BE2C (cell line): ENCODE measurements around the gene CDHR5.

Experiments
- DNase-seq: peaks from one replicate; pipeline ENCODE4 v3.0.0-alpha.2; 2020
- H3K27me3 ChIP-seq: fragments of 250-450 bp; sonication (Bioruptor Pico); 2 replicates; pipeline ENCODE4 v1.5.1; 2020; ENCODE audit warnings: mild to moderate bottlenecking
- H3K36me3 ChIP-seq: fragments of 250-450 bp; sonication (Bioruptor Pico); 2 replicates; pipeline ENCODE4 v1.5.1; 2020; ENCODE audit warnings: mild to moderate bottlenecking
- H3K4me1 ChIP-seq: fragments of 250-450 bp; sonication (Bioruptor Pico); 2 replicates; pipeline ENCODE4 v1.5.1; 2020
- H3K4me3 ChIP-seq: 2 replicates; pipeline ENCODE4 v1.5.1; 2011; ENCODE audit warnings: low read depth, low read length
- H3K9me3 ChIP-seq: fragments of 250-450 bp; sonication (Bioruptor Pico); 2 replicates; pipeline ENCODE4 v1.5.1; 2020
- CTCF ChIP-seq: IDR thresholded peaks from 2 replicates; pipeline ENCODE4 v1.5.1; 2012; ENCODE audit warnings: mild to moderate bottlenecking, low read depth, low read length

The CDHR5 gene

GRCh38 chr11:616320-617198 lies 8.2 kb downstream of the CDHR5 start:
- Histone ChIP-seq H3K4me3 (0 out of 2 replicates have a peak overlapping the region, but pooled peaks have one; percentile 58), H3K27me3 (no peaks in the 10 kb centered on the region), H3K4me1 (peaks cover 11% of the 10 kb centered on the region), H3K9me3 (no peaks in the 10 kb centered on the region), H3K36me3 (peaks cover 4% of the 10 kb centered on the region)
- no peak for TF ChIP-seq CTCF
- peak; percentile 6 for DNase-seq

GRCh38 chr11:615504-616319 lies 9.0 kb downstream of the CDHR5 start, which contains the start of gene IRF7:
TSS of gene IRF7 (minus strand) at chr11:615950. CDS start at chr11:615364, 586 bp downstream.
- H3K4me1 ChIP-seq, result peaks cover 11% of the 10 kb centered on the region
- no peaks in the 10 kb centered on the region for H3K9me3 ChIP-seq
- no peak for TF ChIP-seq CTCF

GRCh38 chr11:614623-615503 lies 9.9 kb downstream of the CDHR5 start:
- no peaks in the 10 kb centered on the region for H3K27me3 ChIP-seq
- no peak for TF ChIP-seq CTCF
- DNase-seq, result no peak
- peaks cover 11% of the 10 kb centered on the region for H3K4me1 ChIP-seq
- peaks cover 11% of the 10 kb centered on the region for H3K36me3 ChIP-seq
- H3K4me3 ChIP-seq, result peak overlapping the region; percentile 58
- no peaks in the 10 kb centered on the region for H3K9me3 ChIP-seq

More at GRCh38 chr11:615504-616319, 9.0 kb downstream of the CDHR5 start, which contains the start of gene IRF7:
- DNase-seq, result peak; percentile 87
- H3K27me3 ChIP-seq, result no peaks in the 10 kb centered on the region
- H3K36me3 ChIP-seq, result peaks cover 11% of the 10 kb centered on the region
- peak within 1 kb of the TSS; percentile 58 for H3K4me3 ChIP-seq

GRCh38 chr11:614021-614622 lies 10.6 kb downstream of the CDHR5 start:
- no peak overlapping the region for H3K4me3 ChIP-seq
- H3K36me3 ChIP-seq, result peaks cover 11% of the 10 kb centered on the region
- no peaks in the 10 kb centered on the region for H3K27me3 ChIP-seq
- TF ChIP-seq CTCF, result no peak
- no peaks in the 10 kb centered on the region for H3K9me3 ChIP-seq
- H3K4me1 ChIP-seq, result peaks cover 11% of the 10 kb centered on the region
- DNase-seq, result no peak

- peaks cover 11% of the 10 kb centered on the region for H3K36me3 ChIP-seq
- H3K4me1 ChIP-seq, result peaks cover 11% of the 10 kb centered on the region
- no peak for TF ChIP-seq CTCF
- H3K27me3 ChIP-seq, result no peaks in the 10 kb centered on the region
- no peaks in the 10 kb centered on the region for H3K9me3 ChIP-seq
- H3K4me3 ChIP-seq, result no peak overlapping the region
- DNase-seq, result peak; percentile 84
Observed at GRCh38 chr11:613369-613968, 11.3 kb downstream of the CDHR5 start.
